ENCODE data around the gene CENPE. TPM values are rescaled to one million over a fixed set of nuclear protein-coding genes. Genes with fewer than 3 reads are reported as not detected.
A peak's percentile ranks its signal among the peaks of the same experiment; 100 is the strongest.

Gene CENPE
- total and polyA plus RNA-seq, 2 donors (not counting 1 experiment from before 2014, with no cell fraction given): 0.15 to 2.8 TPM

GRCh38 chr4:103199009-103199408, 866 bp upstream of the CENPE start:
- TF ChIP-seq EZH2 (IDR thresholded peaks at IDR 0.05; ENCODE audit: borderline replicate concordance, insufficient read depth, low read depth, low read length, poor library complexity, severe bottlenecking) (no peak), CTCF (IDR thresholded peaks at IDR 0.05) (no peak)
- Histone ChIP-seq H2AFZ (ENCODE audit: insufficient read depth, low read depth, low read length, poor library complexity, severe bottlenecking) (peak overlapping the region; percentile 99), H3K36me3 (replicated peaks in 1 of 2; ENCODE audit: control extremely low read depth in 1 of 2, control insufficient read depth in 1 of 2, extremely low read depth in 1 of 2, insufficient read depth in 2 of 2, low read length in 1 of 2) (no peaks in the 10 kb centered on the region), H3K27ac (ENCODE audit: low read length in 2 of 2) (peak overlapping the region in 1 of 2 donors; percentile 87), H3K9me3 (ENCODE audit: control extremely low read depth in 1 of 3, control insufficient read depth in 2 of 3, insufficient read depth in 1 of 3, low read length in 2 of 3) (no peaks in the 10 kb centered on the region), H3K4me3 (ENCODE audit: control extremely low read depth in 1 of 5, extremely low read depth in 1 of 5, insufficient read depth in 1 of 5, low read depth in 2 of 5, low read length in 4 of 5) (peak overlapping the region; percentile 36 to 95 (median 61)), H3K27me3 (replicated peaks in 1 of 4; ENCODE audit: control extremely low read depth in 1 of 4, control insufficient read depth in 3 of 4, insufficient read depth in 4 of 4, low read length in 3 of 4) (peaks cover 0 to 7% (median 0%) of the 10 kb centered on the region in 4 experiments), H3K4me2 (replicated peaks; ENCODE audit: low read depth, low read length, poor library complexity, severe bottlenecking) (peak overlapping the region; percentile 88), H3K4me1 (ENCODE audit: control insufficient read depth in 2 of 2, insufficient read depth in 2 of 2, low read length in 2 of 2) (peaks cover 9 to 10% of the 10 kb centered on the region in 2 donors), H3K9ac (ENCODE audit: low read length) (peak overlapping the region; percentile 95), H3K79me2 (ENCODE audit: control insufficient read depth, insufficient read depth, low read length) (no peaks in the 10 kb centered on the region), H4K20me1 (ENCODE audit: control insufficient read depth, insufficient read depth, low read length, poor library complexity, severe bottlenecking) (no peaks in the 10 kb centered on the region)
- DNase-seq: no peak
- intact Hi-C loops (cut with micrococcal nuclease): loop anchor here (2.0 to 5.0 kb wide), 3 partner anchors 180 to 852 kb away; partner anchors contain the start of genes CISD2, SLC39A8 and SLC9B1
- H3K4me3 Mint-ChIP-seq: peak overlapping the region; percentile 94
- no peak for ATAC-seq (ENCODE audit: low read depth)
- peaks cover 15% of the 10 kb centered on the region for H3K4me1 Mint-ChIP-seq
- H3K9me3 Mint-ChIP-seq (ENCODE audit: insufficient read depth): no peaks in the 10 kb centered on the region
- CTCF ChIA-PET: interaction anchor here (1.1 kb wide), 1 partner anchor 98 kb away, joined by 3 read pairs; no protein-coding TSS in a partner anchor
- 95% methylated on average over 3 of the region's 9 CpGs for WGBS (ENCODE audit: insufficient coverage)
- POLR2A ChIA-PET: no interaction called here
- peaks cover 12% of the 10 kb centered on the region for H3K27me3 Mint-ChIP-seq
- peak overlapping the region; percentile 96 for H3K27ac Mint-ChIP-seq

GRCh38 chr4:103197765-103198110, 405 bp downstream of the CENPE start:
- Mint-ChIP-seq H3K27me3 (peaks cover 12% of the 10 kb centered on the region), H3K27ac (peak overlapping the region; percentile 67), H3K9me3 (ENCODE audit: insufficient read depth) (no peaks in the 10 kb centered on the region), H3K4me3 (peak overlapping the region; percentile 94), H3K4me1 (peaks cover 15% of the 10 kb centered on the region)
- Histone ChIP-seq H4K20me1 (ENCODE audit: control insufficient read depth, insufficient read depth, low read length, poor library complexity, severe bottlenecking) (no peaks in the 10 kb centered on the region), H3K9me3 (ENCODE audit: control extremely low read depth in 1 of 3, control insufficient read depth in 2 of 3, insufficient read depth in 1 of 3, low read length in 2 of 3) (no peaks in the 10 kb centered on the region), H3K27ac (ENCODE audit: low read length in 2 of 2) (peak overlapping the region in 1 of 2 donors; percentile 87), H3K4me2 (replicated peaks; ENCODE audit: low read depth, low read length, poor library complexity, severe bottlenecking) (peak overlapping the region; percentile 88), H3K27me3 (replicated peaks in 1 of 4; ENCODE audit: control extremely low read depth in 1 of 4, control insufficient read depth in 3 of 4, insufficient read depth in 4 of 4, low read length in 3 of 4) (peaks cover 0 to 7% (median 0%) of the 10 kb centered on the region in 4 experiments), H3K36me3 (replicated peaks in 1 of 2; ENCODE audit: control extremely low read depth in 1 of 2, control insufficient read depth in 1 of 2, extremely low read depth in 1 of 2, insufficient read depth in 2 of 2, low read length in 1 of 2) (no peaks in the 10 kb centered on the region), H3K79me2 (ENCODE audit: control insufficient read depth, insufficient read depth, low read length) (no peaks in the 10 kb centered on the region), H3K9ac (ENCODE audit: low read length) (peak overlapping the region; percentile 95), H2AFZ (ENCODE audit: insufficient read depth, low read depth, low read length, poor library complexity, severe bottlenecking) (peak overlapping the region; percentile 99), H3K4me1 (ENCODE audit: control insufficient read depth in 2 of 2, insufficient read depth in 2 of 2, low read length in 2 of 2) (peaks cover 9 to 10% of the 10 kb centered on the region in 2 donors), H3K4me3 (ENCODE audit: control extremely low read depth in 1 of 5, extremely low read depth in 1 of 5, insufficient read depth in 1 of 5, low read depth in 2 of 5, low read length in 4 of 5) (peak overlapping the region; percentile 59 to 95 (median 79))
- WGBS (ENCODE audit: insufficient coverage): 3% methylated on average over 9 of the region's 9 CpGs
- DNase-seq (no peak), ATAC-seq (ENCODE audit: low read depth) (peak; percentile 14)
- intact Hi-C loops (cut with micrococcal nuclease): loop anchor here (1.0 to 5.0 kb wide), 5 partner anchors 98 to 850 kb away; partner anchors contain the start of genes BDH2, CISD2, SLC39A8 and SLC9B1
- ChIA-PET POLR2A (no interaction called here), CTCF (no interaction called here)
- no peak for TF ChIP-seq CTCF (IDR thresholded peaks at IDR 0.05)
- TF ChIP-seq EZH2 (IDR thresholded peaks at IDR 0.05; ENCODE audit: borderline replicate concordance, insufficient read depth, low read depth, low read length, poor library complexity, severe bottlenecking): no peak

Measured in B cell (primary cell).